Measurements from ENCODE around the gene MRPL28.

Gene MRPL28

GRCh38 chr16:356741-357140 is 13.6 kb downstream of the MRPL28 start:
- no peak overlapping the region for H3K27ac ChIP-seq
- TF ChIP-seq ZFX (IDR thresholded peaks at IDR 0.05; ENCODE audit: borderline replicate concordance) (no peak), CTCF (IDR thresholded peaks at IDR 0.05) (no peak)

DNA sequence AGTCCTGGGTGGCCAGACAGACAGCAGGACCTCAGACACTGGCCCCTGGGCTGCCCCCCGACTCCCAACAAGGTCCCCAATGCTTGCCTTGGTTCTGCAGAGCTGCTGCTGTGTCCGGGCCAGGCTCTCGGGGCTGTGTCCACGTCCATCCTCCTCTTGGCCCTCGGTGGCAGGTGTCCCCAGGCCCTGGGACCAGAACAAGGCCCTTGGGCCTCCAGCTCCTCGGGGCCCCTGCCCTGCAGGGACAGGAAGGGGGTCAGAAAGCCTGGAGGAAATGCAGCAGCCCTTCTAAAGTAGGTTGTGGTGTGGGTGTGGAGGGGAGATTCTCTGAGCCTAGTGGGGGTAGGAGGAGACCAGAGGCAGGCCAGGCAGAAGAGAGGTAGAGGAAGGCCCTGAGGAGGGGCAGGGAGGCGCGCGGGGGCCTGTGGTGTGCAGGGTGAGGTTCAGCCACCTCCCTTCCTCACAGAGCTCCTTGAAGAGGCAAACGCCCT is 15.3 kb downstream of the MRPL28 start:
- no peak overlapping the region for H3K27ac ChIP-seq
- TF ChIP-seq ZFX (IDR thresholded peaks at IDR 0.05; ENCODE audit: borderline replicate concordance) (no peak), CTCF (IDR thresholded peaks at IDR 0.05) (no peak)

DNA sequence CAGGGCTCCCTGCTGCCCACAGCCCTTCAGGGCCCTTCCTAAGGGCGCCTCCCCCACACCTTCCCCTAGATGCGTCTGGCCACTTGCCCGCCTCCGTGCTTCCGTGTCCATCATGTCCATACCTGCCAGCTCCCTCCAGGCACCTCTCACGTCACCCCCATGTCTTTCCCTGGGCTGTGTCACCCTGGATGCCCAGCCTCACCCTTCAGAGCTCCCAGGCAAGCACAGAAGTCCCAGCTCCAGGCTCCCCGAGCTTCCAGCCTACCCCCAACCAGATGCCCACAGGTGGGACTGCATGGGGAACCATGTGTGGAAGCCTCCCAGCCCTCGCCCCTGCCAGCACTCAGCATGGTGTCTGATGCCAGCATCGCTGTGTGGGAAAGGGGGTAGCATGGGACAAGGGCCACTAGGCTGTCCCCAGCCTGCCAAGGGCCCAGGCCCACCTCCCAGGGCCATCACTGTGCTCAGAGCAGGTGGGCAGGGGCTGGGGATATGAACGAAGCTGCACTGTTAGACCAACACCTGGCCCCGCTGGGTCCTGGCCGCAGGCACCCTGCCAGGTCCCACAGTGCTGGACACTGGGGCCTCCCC is 16.0 kb downstream of the MRPL28 start:
- H3K27ac ChIP-seq = no peak overlapping the region
- TF ChIP-seq CTCF (IDR thresholded peaks at IDR 0.05) (no peak), ZFX (IDR thresholded peaks at IDR 0.05; ENCODE audit: borderline replicate concordance) (no peak)

DNA sequence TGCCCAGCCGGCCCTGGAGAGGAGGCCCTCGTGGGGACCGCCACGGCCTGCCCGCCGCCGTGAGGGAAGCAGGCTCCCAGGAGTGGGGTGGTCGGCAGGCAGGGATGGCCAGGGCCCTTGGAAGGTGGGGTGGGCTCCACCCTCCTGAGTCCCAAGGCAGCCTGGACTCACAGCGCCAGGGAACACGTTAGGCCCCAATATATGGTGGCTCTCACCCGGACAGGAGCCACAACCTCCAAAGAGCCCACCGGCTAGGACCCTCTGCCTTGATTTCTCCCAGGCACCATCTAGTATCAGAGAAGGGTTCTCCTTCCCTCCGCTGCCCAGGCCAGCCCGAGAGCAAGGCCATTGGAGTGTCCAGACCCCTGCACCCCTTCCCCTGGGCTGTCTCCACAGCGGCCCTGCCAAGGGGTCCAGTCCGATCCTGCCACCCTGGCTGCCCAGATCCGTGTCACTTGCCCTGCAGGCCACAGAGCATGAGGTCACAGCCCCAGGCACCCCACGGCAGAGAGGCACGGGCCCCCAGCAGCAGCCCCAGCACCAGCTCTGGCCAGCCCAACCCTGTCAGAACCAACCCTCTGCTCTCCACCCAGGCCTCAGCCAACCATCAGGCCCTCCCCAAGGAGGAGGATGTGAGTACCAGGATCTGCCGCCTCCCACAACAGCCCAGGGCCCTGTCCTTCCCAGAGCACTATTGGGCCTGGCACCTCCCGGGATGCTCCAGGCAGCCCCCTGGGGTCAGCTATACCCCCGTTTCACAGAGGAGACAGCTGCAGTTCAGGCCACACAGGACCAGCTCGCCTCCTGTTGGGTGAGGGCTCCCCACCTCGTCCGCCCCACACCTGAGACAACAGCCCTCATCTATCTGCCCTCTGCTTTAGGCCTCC is 16.7 kb downstream of the MRPL28 start:
- H3K27ac ChIP-seq = peak overlapping the region; percentile 46
- TF ChIP-seq CTCF (IDR thresholded peaks at IDR 0.05) = no peak
- TF ChIP-seq ZFX (IDR thresholded peaks at IDR 0.05; ENCODE audit: borderline replicate concordance) = no peak

DNA sequence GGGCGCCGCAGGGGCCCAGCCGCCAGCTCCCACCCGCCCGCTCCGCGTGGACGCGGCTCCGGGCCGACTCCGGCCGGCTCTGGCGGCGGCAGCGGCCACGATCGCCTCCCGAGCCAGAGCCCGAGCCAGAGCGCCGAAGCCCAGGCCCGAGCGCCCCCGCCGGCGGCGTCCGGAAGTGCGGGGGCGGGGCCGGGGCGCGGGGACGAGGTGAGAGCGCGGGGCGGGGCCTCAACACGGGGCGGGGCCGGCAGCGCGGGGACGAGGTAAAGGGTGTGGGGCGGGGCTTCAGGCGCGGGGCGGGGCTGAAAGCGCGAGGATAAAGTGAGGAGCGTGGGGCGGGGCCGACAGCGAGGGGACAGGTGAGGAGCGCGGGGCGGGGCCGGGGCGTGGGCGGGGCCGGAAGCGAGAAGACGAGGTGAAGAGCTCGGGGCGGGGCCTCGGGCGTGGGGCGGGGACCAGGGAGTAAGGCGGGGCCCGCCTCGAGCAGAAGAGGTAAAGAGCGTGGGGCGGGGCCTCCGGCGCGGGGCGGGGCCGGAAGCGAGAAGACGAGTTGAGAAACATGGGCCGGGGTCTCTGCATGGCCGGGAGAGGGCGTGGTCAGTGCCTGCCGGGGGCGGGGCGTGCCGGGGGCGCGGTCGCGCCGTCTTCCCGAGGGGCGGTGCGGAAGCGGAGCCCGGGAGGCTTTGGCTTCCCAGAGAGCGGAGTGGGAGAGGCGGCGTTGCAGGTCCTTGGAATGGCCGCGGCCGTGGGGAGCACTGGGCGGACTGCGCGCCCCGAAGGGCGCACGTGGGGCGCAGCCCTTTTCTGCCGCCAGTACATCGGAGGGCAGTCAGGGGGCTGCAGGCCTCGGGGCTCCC is 17.6 kb downstream of the MRPL28 start, which contains the start of gene AXIN1:
AXIN1 (minus strand) TSS at position 177 of the 857 bp plus-strand sequence. CDS start 5,698 bp downstream, outside the sequence.
- TF ChIP-seq ZFX (IDR thresholded peaks at IDR 0.05; ENCODE audit: borderline replicate concordance) (no peak), CTCF (IDR thresholded peaks at IDR 0.05) (peak; percentile 82)
- H3K27ac ChIP-seq = peak within 1 kb of the TSS; percentile 55

DNA sequence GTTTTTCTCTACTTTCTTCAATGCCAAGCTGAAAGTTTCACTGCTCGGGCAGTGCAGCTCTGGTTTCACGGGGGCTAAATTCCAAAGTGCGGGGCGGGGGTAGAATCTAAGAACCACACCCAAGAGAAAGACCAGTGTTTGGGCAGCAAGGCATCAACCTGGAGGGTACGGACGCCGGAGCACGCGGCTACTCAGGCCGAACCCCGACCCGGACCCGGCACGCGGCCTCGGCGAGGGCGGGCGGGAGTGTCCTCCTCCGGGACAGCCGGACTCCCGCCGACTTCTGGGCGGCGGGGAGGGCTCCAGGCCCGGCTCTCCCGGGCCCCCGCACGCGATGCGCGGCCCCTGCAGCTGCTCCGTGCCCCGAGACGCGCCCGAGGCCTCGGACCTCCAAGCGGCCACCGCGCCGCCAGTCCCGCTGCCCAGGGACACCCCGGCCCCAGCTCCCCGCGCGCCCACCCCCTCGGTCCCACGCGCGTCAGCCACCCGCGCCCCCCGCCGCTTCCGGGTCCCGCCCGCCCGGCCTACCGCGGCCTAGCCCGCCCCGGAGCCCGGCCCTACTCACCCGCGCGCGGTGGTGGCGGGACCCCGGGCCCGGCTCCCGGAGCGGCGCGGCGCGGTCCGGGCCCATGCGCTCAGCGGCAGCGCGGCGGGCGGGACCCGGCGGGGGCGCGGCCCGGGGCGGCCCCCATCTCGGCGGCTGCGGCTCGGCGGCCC is 18.4 kb downstream of the MRPL28 start:
- TF ChIP-seq CTCF (IDR thresholded peaks at IDR 0.05) (no peak), ZFX (IDR thresholded peaks at IDR 0.05; ENCODE audit: borderline replicate concordance) (no peak)
- peak overlapping the region; percentile 55 for H3K27ac ChIP-seq
